Measurements from ENCODE around the gene DAGLB.
"Not testable (repeated sequence)": the region's sequence is repeated elsewhere in the genome, so short reads cannot be mapped to it uniquely, and the experiment has no call there.

The DAGLB gene, protein sequence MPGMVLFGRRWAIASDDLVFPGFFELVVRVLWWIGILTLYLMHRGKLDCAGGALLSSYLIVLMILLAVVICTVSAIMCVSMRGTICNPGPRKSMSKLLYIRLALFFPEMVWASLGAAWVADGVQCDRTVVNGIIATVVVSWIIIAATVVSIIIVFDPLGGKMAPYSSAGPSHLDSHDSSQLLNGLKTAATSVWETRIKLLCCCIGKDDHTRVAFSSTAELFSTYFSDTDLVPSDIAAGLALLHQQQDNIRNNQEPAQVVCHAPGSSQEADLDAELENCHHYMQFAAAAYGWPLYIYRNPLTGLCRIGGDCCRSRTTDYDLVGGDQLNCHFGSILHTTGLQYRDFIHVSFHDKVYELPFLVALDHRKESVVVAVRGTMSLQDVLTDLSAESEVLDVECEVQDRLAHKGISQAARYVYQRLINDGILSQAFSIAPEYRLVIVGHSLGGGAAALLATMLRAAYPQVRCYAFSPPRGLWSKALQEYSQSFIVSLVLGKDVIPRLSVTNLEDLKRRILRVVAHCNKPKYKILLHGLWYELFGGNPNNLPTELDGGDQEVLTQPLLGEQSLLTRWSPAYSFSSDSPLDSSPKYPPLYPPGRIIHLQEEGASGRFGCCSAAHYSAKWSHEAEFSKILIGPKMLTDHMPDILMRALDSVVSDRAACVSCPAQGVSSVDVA

DNA sequence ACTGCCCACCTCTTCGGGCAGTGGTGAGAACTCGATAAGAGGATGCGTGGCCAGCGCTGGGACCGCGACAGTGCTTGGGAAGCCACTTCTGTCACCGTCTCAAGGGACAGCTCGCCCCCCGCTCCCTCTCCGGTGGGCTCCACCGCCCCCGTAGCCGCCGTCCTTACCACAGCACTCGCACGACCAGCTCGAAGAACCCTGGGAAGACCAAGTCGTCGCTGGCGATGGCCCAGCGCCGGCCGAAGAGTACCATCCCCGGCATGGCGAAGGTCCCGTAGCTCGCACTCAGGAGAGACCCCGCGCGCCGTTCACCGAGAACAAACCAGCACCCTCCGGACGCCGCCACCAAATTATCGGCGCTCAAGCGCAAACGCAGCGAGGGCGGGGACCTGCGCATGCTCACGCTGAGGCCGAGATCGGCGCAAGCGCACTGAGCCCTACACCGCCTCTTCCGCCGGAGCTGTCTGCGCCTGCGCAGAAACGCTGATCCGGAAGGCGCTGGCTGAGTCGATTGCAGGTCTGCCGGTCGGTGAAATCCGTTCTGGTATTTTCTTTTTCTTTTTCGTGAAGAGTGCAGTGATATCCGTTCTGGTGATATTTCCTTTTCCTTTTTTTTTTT, at the start of gene DAGLB:
Gene DAGLB (minus strand): TSS at position 374 of the 619 bp plus-strand sequence. CDS start 112 bp downstream, at position 262.
- peak; percentile 75 for DNase-seq (ENCODE audit: low read depth)

DNA sequence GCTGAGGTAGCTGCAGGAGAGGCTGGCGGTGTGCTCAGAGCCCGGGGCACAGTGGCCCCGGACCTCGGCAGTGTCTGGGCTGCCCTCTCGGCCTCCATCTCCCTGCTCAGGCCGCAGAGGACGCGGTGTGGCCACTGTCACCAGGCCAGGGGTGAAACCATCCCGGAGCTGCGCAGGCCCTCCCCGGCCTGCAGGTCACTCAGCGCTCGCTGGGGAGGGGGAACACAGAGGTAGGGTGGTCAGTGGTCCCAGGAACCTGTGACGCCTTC, 49.8 kb upstream of the DAGLB start:
- DNase-seq (ENCODE audit: low read depth), result no peak

GRCh38 chr7:6496842-6497636, 49.3 kb upstream of the DAGLB start:
- no peak for DNase-seq (ENCODE audit: low read depth)

DNA sequence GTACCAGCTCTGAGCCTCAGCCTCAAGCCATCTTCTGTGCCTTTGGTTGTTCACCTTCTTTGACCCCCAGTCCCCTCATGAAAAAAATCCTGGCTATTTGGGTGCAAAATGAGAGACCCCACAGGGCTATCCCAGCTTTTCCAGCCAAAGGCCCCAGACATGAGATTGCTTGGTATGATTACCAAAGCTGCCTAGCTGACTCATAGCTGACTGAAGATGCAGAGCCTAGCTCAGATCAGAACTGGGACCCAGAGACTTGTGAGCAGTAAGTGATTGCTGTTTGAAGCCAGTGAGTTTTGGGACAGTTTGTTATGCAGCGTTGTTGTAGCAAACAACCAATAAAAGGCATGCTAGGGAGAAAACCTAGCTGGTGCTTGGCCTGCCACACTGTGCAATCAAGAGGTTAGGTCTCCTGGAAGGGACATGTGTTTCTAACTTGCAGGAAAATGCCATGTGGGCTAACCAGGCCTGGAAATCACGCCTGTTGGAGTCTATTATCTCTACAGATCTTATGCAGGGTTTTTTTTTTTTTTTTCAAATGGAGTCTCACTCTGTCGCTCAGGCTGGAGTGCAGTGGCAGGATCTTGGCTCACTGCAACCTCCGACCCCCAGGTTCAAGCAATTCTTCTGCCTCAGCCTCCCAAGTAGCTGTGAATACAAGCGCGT, 48.0 kb upstream of the DAGLB start:
- no peak for DNase-seq (ENCODE audit: low read depth)

- no peak for DNase-seq (ENCODE audit: low read depth)
Measured at GRCh38 chr7:6494365-6494764, 46.6 kb upstream of the DAGLB start.

DNA sequence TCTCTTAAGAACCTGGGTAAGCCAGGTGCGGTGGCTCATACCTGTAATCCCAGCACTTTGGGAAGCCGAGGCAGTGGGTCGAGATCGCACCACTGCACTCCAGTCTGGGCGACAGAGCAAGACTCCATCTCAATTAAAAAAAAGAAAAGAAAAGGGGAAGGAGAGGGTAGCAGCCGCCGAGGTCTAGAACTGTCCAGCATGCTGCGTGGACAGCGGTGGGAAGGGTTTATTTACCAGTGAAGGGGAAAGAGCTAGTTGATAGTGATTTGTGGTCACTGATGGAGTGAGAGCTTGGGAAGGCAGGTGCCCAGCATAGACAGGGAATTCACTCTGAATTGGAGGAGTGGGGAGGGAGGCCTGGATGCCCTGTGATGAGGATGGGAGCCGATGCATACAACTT, 43.4 kb upstream of the DAGLB start:
- DNase-seq (ENCODE audit: low read depth), result no peak

- no peak for DNase-seq (ENCODE audit: low read depth)
Measured at GRCh38 chr7:6489612-6490011, 41.9 kb upstream of the DAGLB start.

DNA sequence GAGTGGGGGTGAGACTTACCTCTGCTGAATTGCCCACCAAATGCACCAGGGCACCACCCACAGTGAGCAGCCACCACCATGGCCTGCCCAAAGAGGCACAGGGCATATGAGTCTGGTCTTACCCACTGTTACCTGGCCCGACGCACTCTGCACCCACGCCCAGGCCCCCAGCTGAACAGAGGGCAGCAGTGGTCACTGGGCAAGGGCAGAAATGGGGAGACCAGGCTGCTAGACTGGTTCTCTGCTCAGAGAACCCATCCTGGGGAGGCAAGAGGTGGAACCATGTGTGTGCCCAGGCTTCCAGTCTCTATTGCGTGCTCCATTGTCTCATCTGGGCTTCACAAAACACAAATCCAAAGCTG, 39.4 kb upstream of the DAGLB start:
- DNase-seq (ENCODE audit: low read depth), result no peak

GRCh38 chr7:6486438-6487183, 38.9 kb upstream of the DAGLB start:
- DNase-seq (ENCODE audit: low read depth), result no peak

DNA sequence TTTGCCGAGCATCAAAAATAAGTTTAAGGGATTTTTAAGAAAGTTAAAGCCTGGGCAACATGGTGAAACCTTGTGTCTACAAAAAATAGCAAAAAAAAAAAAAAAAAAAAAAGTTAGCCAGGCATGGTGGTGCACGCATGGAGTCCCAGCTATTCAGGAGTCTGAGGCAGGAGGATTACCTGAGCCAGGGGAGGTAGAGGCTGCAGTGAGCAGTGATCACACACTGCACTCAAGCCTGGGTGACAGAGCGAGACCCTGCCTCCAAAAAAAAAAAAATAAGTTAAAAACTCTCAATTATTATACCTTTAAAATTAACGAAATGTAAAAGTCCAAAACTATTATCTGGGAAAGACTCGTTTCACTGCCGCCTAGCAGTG, 35.0 kb upstream of the DAGLB start:
- no peak for DNase-seq (ENCODE audit: low read depth)

DNA sequence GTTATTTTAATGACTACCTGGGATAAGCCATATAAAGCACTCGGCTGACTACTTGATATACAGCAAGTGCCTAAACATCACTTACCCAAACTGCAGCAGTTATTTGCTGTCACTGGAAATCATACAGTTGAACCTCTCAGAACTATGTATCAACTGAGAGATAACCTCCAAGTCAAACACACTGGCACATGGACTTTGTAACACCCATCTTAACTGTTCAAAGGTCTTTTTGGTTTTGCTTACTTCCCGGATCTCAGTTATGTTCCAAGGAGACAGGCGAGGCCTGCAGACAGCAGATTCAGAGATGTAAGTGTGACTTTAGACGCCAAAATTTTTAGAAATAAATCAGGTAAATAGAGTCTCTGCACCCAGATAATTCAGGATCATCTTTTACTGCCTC, 34.6 kb upstream of the DAGLB start:
- no peak for DNase-seq (ENCODE audit: low read depth)

DNA sequence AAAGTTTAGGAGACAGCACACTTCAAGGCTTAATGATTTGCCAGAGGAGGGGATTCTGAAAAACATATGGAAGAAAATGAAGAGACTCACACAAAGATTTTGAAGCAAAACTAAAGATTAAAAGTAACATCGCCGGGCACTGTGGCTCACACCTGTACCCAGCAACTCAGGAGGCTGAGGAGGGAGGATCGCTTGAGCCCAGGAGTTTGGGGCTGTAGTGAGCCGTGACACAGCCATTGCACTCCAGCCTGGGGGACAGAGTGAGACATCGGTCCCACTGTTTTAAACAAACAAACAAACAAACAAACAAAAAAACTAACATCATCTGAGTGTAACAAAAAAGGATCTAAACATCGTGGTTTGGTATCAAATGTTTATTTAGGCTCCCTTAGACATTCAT, 33.7 kb upstream of the DAGLB start:
- DNase-seq (ENCODE audit: low read depth), result no peak

GRCh38 chr7:6480323-6480660, 32.5 kb upstream of the DAGLB start:
- DNase-seq (ENCODE audit: low read depth), result no peak

GRCh38 chr7:6479067-6479466, 31.3 kb upstream of the DAGLB start:
- no peak for DNase-seq (ENCODE audit: low read depth)

- no peak for DNase-seq (ENCODE audit: low read depth)
Measured at GRCh38 chr7:6478186-6478585, 30.4 kb upstream of the DAGLB start.

- DNase-seq (ENCODE audit: low read depth), result no peak
Measured at GRCh38 chr7:6477318-6477660, 29.5 kb upstream of the DAGLB start.

DNA sequence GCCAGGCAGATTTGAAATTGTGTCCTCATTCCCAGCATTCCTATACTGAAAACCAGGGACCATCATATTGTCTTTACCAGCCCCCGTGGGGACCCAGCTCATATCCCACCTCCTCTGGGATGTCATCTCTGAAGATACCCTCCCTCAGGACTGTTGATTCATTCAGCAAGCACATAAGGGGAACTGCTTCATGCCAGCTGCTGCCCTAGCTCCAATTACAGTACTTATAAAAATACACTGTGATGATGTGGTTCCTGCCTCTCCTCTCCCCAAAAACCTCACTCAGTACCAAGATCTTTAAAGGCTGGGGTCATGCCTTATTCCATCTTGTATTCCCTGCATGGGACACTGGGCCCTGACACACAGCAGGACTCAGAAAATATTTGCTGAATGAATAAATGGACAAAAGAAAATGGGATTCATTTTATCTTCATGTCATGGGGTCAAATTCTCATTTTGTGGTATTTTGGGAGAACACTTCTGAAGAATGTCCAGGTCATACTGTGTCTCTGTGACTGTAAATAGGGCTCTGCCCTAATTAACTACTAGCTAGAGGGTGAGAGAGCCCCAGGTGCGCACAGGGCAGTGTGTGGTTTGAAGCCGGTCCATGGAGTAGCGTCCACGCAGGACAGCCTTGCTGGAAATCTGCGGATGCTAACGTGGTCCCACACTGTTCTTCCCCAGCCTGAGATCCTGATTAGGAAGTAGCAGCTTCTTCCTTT, 29.0 kb upstream of the DAGLB start:
- no peak for DNase-seq (ENCODE audit: low read depth)

- no peak for DNase-seq (ENCODE audit: low read depth)
Measured at GRCh38 chr7:6475433-6476186, 27.9 kb upstream of the DAGLB start.

- DNase-seq (ENCODE audit: low read depth), result no peak
Measured at GRCh38 chr7:6465862-6466261, 18.1 kb upstream of the DAGLB start.

DNA sequence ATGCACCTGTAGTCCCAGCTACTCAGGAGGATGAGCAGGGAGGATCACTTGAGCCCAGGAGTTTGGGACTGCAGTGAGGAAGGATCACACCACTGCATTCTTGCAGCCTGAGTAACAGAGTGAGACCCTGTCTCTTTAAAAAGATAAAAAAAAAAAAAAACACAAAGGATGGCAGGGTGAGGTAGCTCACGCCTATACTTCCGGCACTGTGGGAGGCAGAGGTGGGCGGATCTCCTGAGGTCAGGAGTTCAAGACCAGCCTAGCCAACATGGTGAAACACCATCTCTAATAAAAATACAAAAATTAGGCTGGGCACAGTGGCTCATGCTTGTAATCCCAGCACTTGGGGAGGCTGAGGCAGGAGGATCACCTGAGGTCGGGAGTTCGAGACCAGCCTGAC, 15.9 kb upstream of the DAGLB start:
- not testable (repeated sequence) for DNase-seq (ENCODE audit: low read depth)
